H1 (cell line): Measurements from ENCODE around the gene CAMKMT. TPM values are rescaled to one million over a fixed set of nuclear protein-coding genes. Genes with fewer than 3 reads are reported as not detected.

ENCODE experiments used
- CTCF ChIA-PET: fragments of 300-600 bp; sonication (Branson Sonifier 250); formaldehyde crosslinking; loops from one replicate; lab custom pipeline; 2021; ENCODE audit not compliant: partially characterized antibody; lab: Charles Lee
- POLR2A ChIA-PET: fragments of 300-600 bp; sonication (Branson Sonifier 250); formaldehyde crosslinking; loops from one replicate; lab custom pipeline; 2021; ENCODE audit warnings: inconsistent platforms; ENCODE audit not compliant: partially characterized antibody; lab: Charles Lee
- DNase-seq, 2 experiments: peaks; one replicate each; pipeline versions ENCODE4 v3.0.0 to v3.0.0-alpha.2; 2010 to 2022; ENCODE audit warnings: low spot score in 2 of 2, low read depth in 1 of 2, mixed read lengths in 1 of 2
- FAIRE-seq: peaks from 2 replicates; lab custom pipeline; 2011; peaks lifted over from hg19 to GRCh38; lab: Jason Lieb, UNC
- H2AFZ ChIP-seq: 2 replicates; pipeline ENCODE4 v1.8.1; 2012; ENCODE audit warnings: low read length, inconsistent platforms
- H2AK5ac ChIP-seq: 2 replicates; pipeline ENCODE4 v1.6.1; 2013; ENCODE audit warnings: low read depth, low read length
- H2BK120ac ChIP-seq: replicated peaks from 2 replicates; pipeline ENCODE3; 2013; ENCODE audit warnings: low read depth, low read length, inconsistent platforms
- H2BK12ac ChIP-seq: 2 replicates; pipeline ENCODE4 v1.6.1; 2013; ENCODE audit warnings: low read depth, low read length
- H2BK15ac ChIP-seq: 2 replicates; pipeline ENCODE4 v1.6.1; 2013; ENCODE audit warnings: low read length
- H2BK20ac ChIP-seq: 2 replicates; pipeline ENCODE4 v1.6.1; 2013; ENCODE audit warnings: low read length
- H2BK5ac ChIP-seq: 2 replicates; pipeline ENCODE4 v1.6.1; 2013; ENCODE audit warnings: low read depth, low read length
- H3K14ac ChIP-seq: 2 replicates; pipeline ENCODE4 v1.6.1; 2013; ENCODE audit warnings: inconsistent platforms; ENCODE audit not compliant: insufficient read length
- H3K18ac ChIP-seq: 2 replicates; pipeline ENCODE4 v1.6.1; 2013; ENCODE audit warnings: low read length; ENCODE audit errors: extremely low read depth
- H3K23ac ChIP-seq: 2 replicates; pipeline ENCODE4 v1.6.1; 2013; ENCODE audit warnings: inconsistent platforms; ENCODE audit not compliant: insufficient read length
- H3K23me2 ChIP-seq: 2 replicates; pipeline ENCODE4 v1.6.1; 2013; ENCODE audit warnings: low read depth, low read length
- H3K27ac ChIP-seq: 2 replicates; pipeline ENCODE4 v1.6.1; 2011; ENCODE audit warnings: low read depth, low read length, inconsistent platforms
- H3K27me3 ChIP-seq, 4 experiments: replicated peaks in 1 of 4; 1 replicate in 1 of 4; 2 replicates in 3 of 4; pipeline versions ENCODE4 v1.6.1 to v1.8.1; 2011 to 2013; ENCODE audit warnings: low read length in 3 of 4, mild to moderate bottlenecking in 3 of 4, inconsistent platforms in 2 of 4, mixed read lengths in 2 of 4, moderate library complexity in 1 of 4; ENCODE audit not compliant: control insufficient read depth in 3 of 4, insufficient read depth in 3 of 4; ENCODE audit errors: extremely low read depth in 1 of 4
- H3K36me3 ChIP-seq, 4 experiments: 2 replicates each; pipeline versions ENCODE4 v1.6.1 to v1.8.1; 2011 to 2013; ENCODE audit warnings: mild to moderate bottlenecking in 4 of 4, low read length in 3 of 4, moderate library complexity in 2 of 4, control low read depth in 1 of 4, inconsistent platforms in 1 of 4; ENCODE audit not compliant: insufficient read depth in 4 of 4, control insufficient read depth in 2 of 4
- H3K4ac ChIP-seq: replicated peaks from 2 replicates; pipeline ENCODE3; 2013; ENCODE audit warnings: low read length, low read depth, mixed read lengths, inconsistent platforms; ENCODE audit not compliant: insufficient read length
- H3K4me1 ChIP-seq, 4 experiments: replicated peaks in 1 of 4; 1 replicate in 1 of 4; 2 replicates in 3 of 4; pipeline versions ENCODE4 v1.6.1 to v1.8.1; 2011 to 2013; ENCODE audit warnings: low read length in 3 of 4, inconsistent platforms in 2 of 4, mixed read lengths in 1 of 4; ENCODE audit not compliant: insufficient read depth in 4 of 4, control insufficient read depth in 3 of 4
- H3K4me2 ChIP-seq, 2 experiments: 2 replicates each; pipeline versions ENCODE4 v1.6.1 to v1.8.1; 2011 to 2013; ENCODE audit warnings: low read depth in 2 of 2, low read length in 2 of 2, control low read depth in 1 of 2, inconsistent platforms in 1 of 2, mild to moderate bottlenecking in 1 of 2; ENCODE audit not compliant: insufficient read depth in 1 of 2
- H3K4me3 ChIP-seq, 4 experiments: fragments of 200-600, 300-600 bp in 1 of 4; sonication (generic), shearing (Covaris generic), sonication (Bioruptor Twin) in 1 of 4; 2 replicates each; pipeline versions ENCODE4 v1.5.1 to v1.8.1; 2011 to 2016; ENCODE audit warnings: low read length in 4 of 4, low read depth in 3 of 4, control low read depth in 2 of 4, inconsistent platforms in 2 of 4, mild to moderate bottlenecking in 2 of 4, mixed read lengths in 1 of 4, moderate library complexity in 1 of 4; ENCODE audit not compliant: insufficient read depth in 2 of 4; ENCODE audit errors: extremely low read depth in 1 of 4
- H3K56ac ChIP-seq: replicated peaks from 2 replicates; pipeline ENCODE3; 2013; ENCODE audit warnings: low read depth, mild to moderate bottlenecking, mixed read lengths, low read length, inconsistent platforms; ENCODE audit not compliant: insufficient read length
- H3K79me1 ChIP-seq: 2 replicates; pipeline ENCODE4 v1.6.1; 2013; ENCODE audit warnings: low read depth, low read length, control low read depth
- H3K79me2 ChIP-seq, 2 experiments: 2 replicates each; pipeline versions ENCODE4 v1.6.1 to v1.8.1; 2012 to 2013; ENCODE audit warnings: low read length in 2 of 2, mild to moderate bottlenecking in 2 of 2, inconsistent platforms in 1 of 2; ENCODE audit not compliant: insufficient read depth in 2 of 2, control insufficient read depth in 1 of 2
- H3K9ac ChIP-seq, 4 experiments: replicated peaks in 1 of 4; 1 replicate in 1 of 4; 2 replicates in 3 of 4; pipeline versions ENCODE4 v1.6.1 to v1.8.1; 2011 to 2013; ENCODE audit warnings: low read depth in 3 of 4, low read length in 3 of 4, control low read depth in 2 of 4, mild to moderate bottlenecking in 2 of 4, moderate library complexity in 2 of 4, inconsistent platforms in 1 of 4; ENCODE audit errors: extremely low read depth in 1 of 4
- H3K9me3 ChIP-seq, 2 experiments: 2 replicates each; pipeline versions ENCODE4 v1.6.1 to v1.8.1; 2012 to 2013; ENCODE audit warnings: mild to moderate bottlenecking in 2 of 2, moderate library complexity in 2 of 2, control low read depth in 1 of 2, inconsistent platforms in 1 of 2, low read depth in 1 of 2, low read length in 1 of 2, mixed read lengths in 1 of 2; ENCODE audit not compliant: insufficient read depth in 2 of 2
- H4K20me1 ChIP-seq, 2 experiments: replicated peaks in 1 of 2; 2 replicates each; pipeline versions ENCODE3 to v1.8.1; 2011 to 2013; ENCODE audit warnings: inconsistent platforms in 2 of 2, low read length in 2 of 2, mild to moderate bottlenecking in 1 of 2; ENCODE audit not compliant: insufficient read depth in 2 of 2, control insufficient read depth in 1 of 2
- H4K5ac ChIP-seq: 2 replicates; pipeline ENCODE4 v1.6.1; 2013; ENCODE audit warnings: low read length, low read depth, mixed read lengths, inconsistent platforms; ENCODE audit not compliant: insufficient read length
- H4K8ac ChIP-seq: 2 replicates; pipeline ENCODE4 v1.8.0; 2013; ENCODE audit warnings: mild to moderate bottlenecking, moderate library complexity, low read length, inconsistent platforms; ENCODE audit not compliant: insufficient read depth; ENCODE audit errors: extremely low read depth
- H4K91ac ChIP-seq: replicated peaks from 2 replicates; pipeline ENCODE3; 2013; ENCODE audit warnings: low read length, mixed read lengths, inconsistent platforms; ENCODE audit not compliant: insufficient read length
- KDM4A ChIP-seq: IDR thresholded peaks from one replicate; pipeline ENCODE4 v1.7.1; 2012; ENCODE audit warnings: low read depth, mild to moderate bottlenecking, moderate library complexity, low read length, inconsistent platforms; ENCODE audit not compliant: severe bottlenecking
- SIN3A ChIP-seq, 2 experiments: IDR thresholded peaks in 1 of 2; conservative IDR thresholded peaks in 1 of 2; 2 replicates each; pipeline ENCODE4 v1.6.1; 2011 to 2012; ENCODE audit warnings: low read length in 2 of 2, improper control_type of control experiment in 1 of 2, low read depth in 1 of 2, mild to moderate bottlenecking in 1 of 2
- SP4 ChIP-seq: IDR thresholded peaks from 2 replicates; pipeline ENCODE4 v1.6.1; 2012; ENCODE audit warnings: low read length, inconsistent platforms
- TBP ChIP-seq: IDR thresholded peaks from 2 replicates; pipeline ENCODE4 v1.6.1; 2011; ENCODE audit warnings: low read depth, low read length, improper control_type of control experiment
- TEAD4 ChIP-seq: IDR thresholded peaks from 2 replicates; pipeline ENCODE4 v1.6.1; 2012; ENCODE audit warnings: low read depth, low read length, inconsistent platforms, mixed read lengths
- WGBS, 2 experiments: shearing (Covaris generic) in 1 of 2; methylation state at CpG; one replicate each; pipeline versions ENCODE4 v1.1.6 to v1.1.7; 2013 to 2015; ENCODE audit warnings: low lambda C conversion rate in 2 of 2, mixed read lengths in 2 of 2, inconsistent platforms in 1 of 2, low coverage in 1 of 2, missing lambda C conversion rate in 1 of 2; ENCODE audit not compliant: insufficient replicate concordance in 2 of 2, insufficient coverage in 1 of 2, insufficient read length in 1 of 2; ENCODE audit errors: extremely low coverage in 1 of 2, missing lambda C conversion rate in 1 of 2; 5-methylcytosine and 5-hydroxymethylcytosine counted together
- polyA plus RNA-seq, 7 experiments: library from polyadenylated mRNA; depleted of rRNA in 3 of 7; stranded (reverse) in 5 of 7; unstranded in 2 of 7; fragments of >200 nt in 5 of 7; fragments of 200-250 nt in 2 of 7; gene quantifications; 1 replicate in 5 of 7; 2 replicates in 1 of 7; 4 replicates in 1 of 7; pipeline versions ENCODE4 v1.2.1 to v1.2.3, GENCODE V29; 2011 to 2013; ENCODE audit warnings: missing spikeins in 2 of 7, mixed read lengths in 2 of 7
- total RNA-seq: library from RNA; stranded (reverse); fragmentation: NEBNext Ultra II Directional; extraction: Animal tissue kit (Norgen Biotek cat#: 25700); gene quantifications from 2 replicates; pipeline ENCODE4 v1.2.1, GENCODE V29; 2021
- TF ChIP-seq, protein P1 (sequence below): IDR thresholded peaks from 2 replicates; pipeline ENCODE4 v1.6.1; 2012; ENCODE audit warnings: inconsistent platforms

CAMKMT gene
- total and polyA plus RNA-seq, 2 of the 8 experiments (the other 6 are each of a cell fraction or from before 2014, with no cell fraction given) = 14.7 to 22.4 TPM

DNA sequence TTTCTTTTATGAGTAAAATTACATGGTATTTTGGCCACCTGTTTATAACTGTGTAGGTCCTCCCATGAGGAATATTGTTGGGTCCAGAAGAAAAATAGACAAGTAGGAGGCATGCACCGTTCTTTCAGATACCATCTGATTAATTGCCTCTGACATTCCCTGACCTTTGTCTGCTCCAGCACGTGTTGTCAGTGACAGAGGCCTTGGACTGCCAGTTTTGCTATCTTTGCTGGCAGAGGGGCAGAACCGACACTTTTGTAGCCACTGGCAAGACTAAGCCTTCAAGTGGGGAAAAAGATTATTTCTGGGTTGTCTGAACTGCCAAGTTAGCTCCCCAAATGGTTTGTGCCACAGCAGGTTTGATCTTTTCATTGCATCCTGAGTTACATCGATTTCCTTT lies 276.9 kb downstream of the CAMKMT start:
- H3K4me2 ChIP-seq = no peak overlapping the region
- H3K36me3 ChIP-seq = no peaks in the 10 kb centered on the region; a peak in 1 of 8 replicates
- H3K27ac ChIP-seq = no peak overlapping the region
- H2BK12ac ChIP-seq = no peak overlapping the region
- H3K56ac ChIP-seq = no peak overlapping the region
- no peak overlapping the region for H3K23ac ChIP-seq
- no peak overlapping the region for H3K18ac ChIP-seq
- no peak overlapping the region for H2AFZ ChIP-seq
- no peak overlapping the region for H2BK120ac ChIP-seq
- no peaks in the 10 kb centered on the region for H3K79me1 ChIP-seq
- TF ChIP-seq TEAD4 = no peak
- TF ChIP-seq KDM4A = no peak
- TF ChIP-seq, protein P1, sequence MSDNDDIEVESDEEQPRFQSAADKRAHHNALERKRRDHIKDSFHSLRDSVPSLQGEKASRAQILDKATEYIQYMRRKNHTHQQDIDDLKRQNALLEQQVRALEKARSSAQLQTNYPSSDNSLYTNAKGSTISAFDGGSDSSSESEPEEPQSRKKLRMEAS = peak; percentile 56
- TF ChIP-seq TBP = no peak
- TF ChIP-seq SIN3A (conservative IDR thresholded peaks at IDR 0.05 in 1 of 2, IDR thresholded peaks at IDR 0.05 in 1 of 2; ENCODE audit: low read depth in 1 of 2, low read length in 2 of 2) = no peak
- TF ChIP-seq SP4 = no peak
- no peak for FAIRE-seq
- no peak overlapping the region for H4K8ac ChIP-seq
- H3K4me3 ChIP-seq = no peak overlapping the region
- H2AK5ac ChIP-seq = no peak overlapping the region
- H4K91ac ChIP-seq = no peak overlapping the region
- DNase-seq = no peak
- 68% methylated on average over 4 of the region's 4 CpGs; no CpG with 5 or more reads in 1 of the 2 experiments for WGBS, 2 experiments
- H3K27me3 ChIP-seq = no peaks in the 10 kb centered on the region
- H3K79me2 ChIP-seq = no peaks in the 10 kb centered on the region
- H2BK20ac ChIP-seq = no peak overlapping the region
- H3K9me3 ChIP-seq = no peaks in the 10 kb centered on the region
- ChIA-PET POLR2A (no interaction called here), CTCF (interaction anchor here (1.2 to 1.4 kb wide), 2 partner anchors 14 to 159 kb away, joined by 4 to 5 read pairs; no protein-coding TSS in a partner anchor)
- H2BK15ac ChIP-seq = no peak overlapping the region
- H3K4ac ChIP-seq = no peak overlapping the region
- H4K20me1 ChIP-seq = no peaks in the 10 kb centered on the region
- no peaks in the 10 kb centered on the region for H3K23me2 ChIP-seq
- H2BK5ac ChIP-seq = no peak overlapping the region
- no peak overlapping the region for H4K5ac ChIP-seq
- H3K9ac ChIP-seq = no peak overlapping the region
- H3K4me1 ChIP-seq = peaks cover 0 to 4% (median 1%) of the 10 kb centered on the region in 4 experiments; a peak in 2 of 7 replicates
- no peak overlapping the region for H3K14ac ChIP-seq
